ENCODE measurements around the gene SH3PXD2B. TPM values are rescaled to one million over a fixed set of nuclear protein-coding genes. Genes with fewer than 3 reads are reported as not detected.

SH3PXD2B gene
- total RNA-seq, 1 donor from 2014 or later = 12.0 TPM

Other genes with a start within 250 kb of the SH3PXD2B start
- 45.9 TPM for gene UBTD2, start 170.8 kb downstream of the SH3PXD2B start, total RNA-seq
- 23.0 TPM for gene NEURL1B, start 186.7 kb upstream of the SH3PXD2B start, total RNA-seq